GM10266 (cell line): ENCODE results near the gene C3orf22.

Experiments used
- DNase-seq: peaks from one replicate; pipeline ENCODE4 v3.0.0; 2012; ENCODE audit errors: extremely low spot score
- CTCF ChIP-seq: IDR thresholded peaks from 2 replicates; pipeline ENCODE4 v1.5.1; 2012; ENCODE audit warnings: mild to moderate bottlenecking, low read depth; ENCODE audit not compliant: control insufficient read depth, insufficient read depth; ENCODE audit errors: missing control alignments

Gene C3orf22

GRCh38 chr3:126526668-126527005 is 32.1 kb downstream of the C3orf22 start:
- no peak for DNase-seq
- no peak for TF ChIP-seq CTCF

- DNase-seq: no peak
- no peak for TF ChIP-seq CTCF
Measured at GRCh38 chr3:126525853-126526667, 32.7 kb downstream of the C3orf22 start.

- DNase-seq: no peak
- no peak for TF ChIP-seq CTCF
Measured at GRCh38 chr3:126525091-126525852, 33.5 kb downstream of the C3orf22 start.

- no peak for DNase-seq
- TF ChIP-seq CTCF: no peak
Measured at GRCh38 chr3:126524429-126524988, 34.2 kb downstream of the C3orf22 start.

- no peak for TF ChIP-seq CTCF
- DNase-seq: no peak
Measured at GRCh38 chr3:126523745-126524428, 34.8 kb downstream of the C3orf22 start, which contains the start of gene CHST13. TSS of gene CHST13 (plus strand) at chr3:126524155. CDS start at chr3:126524333, 178 bp downstream.

- peak; percentile 83 for DNase-seq
- peak; percentile 94 for TF ChIP-seq CTCF
Measured at GRCh38 chr3:126522363-126522788, 36.4 kb downstream of the C3orf22 start.
